HG02642 (cell line): ENCODE results near the gene C16orf74.

Experiments used
- ATAC-seq: cut with Tn5 transposase; IDR thresholded peaks from one replicate; pipeline ENCODE4 v1.9.1; 2021; ENCODE audit warnings: mild to moderate bottlenecking; ENCODE audit not compliant: unreplicated experiment, poor library complexity

The C16orf74 gene

GRCh38 chr16:85750827-85751697 lies at the start of gene C16orf74:
C16orf74 (minus strand) TSS chr16:85751096; CDS start chr16:85735217, 15,879 bp downstream.
- ATAC-seq, result peak; percentile 37

GRCh38 chr16:85800321-85800669 lies 49.4 kb upstream of the C16orf74 start:
- ATAC-seq, result no peak

DNA sequence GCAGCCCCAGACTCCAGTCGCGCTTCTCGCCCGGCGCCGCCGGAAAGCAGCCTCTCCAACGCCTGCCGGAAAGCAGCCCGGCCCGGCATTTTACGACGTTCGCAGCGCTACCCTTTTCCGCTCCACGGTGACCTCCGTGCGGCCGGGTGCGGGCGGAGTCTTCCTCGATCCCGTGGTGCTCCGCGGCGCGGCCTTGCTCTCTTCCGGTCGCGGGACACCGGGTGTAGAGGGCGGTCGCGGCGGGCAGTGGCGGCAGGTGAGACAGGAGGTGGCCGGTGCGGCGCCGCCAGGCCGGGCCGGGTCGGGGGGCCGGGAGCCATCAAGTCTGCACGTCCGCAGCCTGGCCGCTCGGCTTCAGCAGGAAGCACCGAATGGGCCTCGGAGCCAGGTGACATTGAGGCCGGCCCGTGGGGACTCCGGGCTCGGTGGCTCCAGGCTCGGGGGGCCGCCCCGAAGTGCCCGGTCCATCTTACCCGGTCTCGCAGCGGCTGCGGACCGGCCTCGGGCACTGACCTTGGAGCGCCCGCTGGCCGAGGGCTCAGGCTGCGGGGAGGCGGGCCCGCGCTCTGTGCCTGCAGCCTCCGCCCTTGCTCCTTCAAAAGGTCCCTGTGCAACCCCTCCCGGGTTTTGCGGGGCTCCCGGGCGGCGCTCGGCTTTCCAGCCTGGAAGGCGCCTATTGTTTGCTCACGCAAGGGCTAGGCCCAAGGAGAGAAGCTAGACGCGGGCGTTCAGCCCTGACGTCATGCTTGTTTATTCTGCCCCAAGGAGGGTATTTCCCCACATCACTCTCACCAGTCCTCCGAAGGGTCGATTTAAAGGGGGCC lies 48.8 kb upstream of the C16orf74 start, which contains the start of the genes COX4I1 and EMC8:
COX4I1 (plus strand) TSS at position 199 of the 824 bp plus-strand sequence. CDS start 1,511 bp downstream, outside the sequence.
EMC8 (minus strand) TSS at position 48 of the 824 bp plus-strand sequence. CDS start 249 bp downstream, outside the sequence.
- peak; percentile 84 for ATAC-seq

- ATAC-seq, result peak; percentile 24
Measured at GRCh38 chr16:85798901-85799496, 48.1 kb upstream of the C16orf74 start.

GRCh38 chr16:85798283-85798776 lies 47.4 kb upstream of the C16orf74 start:
- no peak for ATAC-seq

DNA sequence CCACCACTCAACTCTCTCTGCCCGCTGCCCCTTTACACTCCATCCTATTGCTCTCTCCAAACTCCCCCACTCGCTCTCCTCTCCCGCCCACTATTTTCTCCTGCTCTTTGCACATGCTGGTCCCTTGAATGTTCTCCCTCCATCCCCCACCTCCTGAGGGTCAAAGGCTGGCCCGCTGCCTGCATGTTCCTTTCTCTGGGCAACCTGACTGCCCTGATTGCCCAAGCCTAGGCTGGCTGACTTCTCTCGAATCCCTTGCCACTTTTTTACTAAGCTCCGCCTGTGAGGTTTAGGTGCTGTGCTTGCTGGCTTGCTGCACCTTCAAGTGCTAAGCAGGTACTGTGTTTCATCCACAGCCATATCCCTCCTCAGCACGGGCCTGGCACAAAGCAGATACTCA lies 45.7 kb upstream of the C16orf74 start:
- no peak for ATAC-seq

- no peak for ATAC-seq
Measured at GRCh38 chr16:85796152-85796551, 45.3 kb upstream of the C16orf74 start.

GRCh38 chr16:85794696-85795095 lies 43.8 kb upstream of the C16orf74 start:
- ATAC-seq, result no peak

- no peak for ATAC-seq
Measured at GRCh38 chr16:85793662-85794298, 42.9 kb upstream of the C16orf74 start.

- no peak for ATAC-seq
Measured at GRCh38 chr16:85789773-85790172, 38.9 kb upstream of the C16orf74 start.

GRCh38 chr16:85788819-85789218 lies 37.9 kb upstream of the C16orf74 start:
- no peak for ATAC-seq

DNA sequence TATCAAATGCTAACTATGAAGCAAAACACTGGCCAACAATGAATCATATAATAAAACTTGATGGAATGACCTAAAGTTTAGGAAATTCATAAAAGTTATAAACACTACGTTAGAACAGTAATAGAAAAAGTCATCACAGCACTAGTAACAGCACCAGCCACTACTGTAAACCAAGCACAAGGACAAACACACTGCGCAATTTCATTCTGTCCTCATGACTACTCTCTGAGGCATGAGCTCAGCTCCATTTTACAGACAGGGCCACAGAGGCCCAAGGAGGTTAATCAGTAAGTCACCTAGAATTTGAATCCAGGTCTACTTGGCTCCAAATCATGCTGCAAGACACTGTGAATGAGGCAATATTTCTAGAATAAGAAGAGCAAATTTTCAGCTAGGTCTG lies 35.0 kb upstream of the C16orf74 start:
- ATAC-seq, result no peak

GRCh38 chr16:85784813-85785212 lies 33.9 kb upstream of the C16orf74 start:
- ATAC-seq, result no peak

DNA sequence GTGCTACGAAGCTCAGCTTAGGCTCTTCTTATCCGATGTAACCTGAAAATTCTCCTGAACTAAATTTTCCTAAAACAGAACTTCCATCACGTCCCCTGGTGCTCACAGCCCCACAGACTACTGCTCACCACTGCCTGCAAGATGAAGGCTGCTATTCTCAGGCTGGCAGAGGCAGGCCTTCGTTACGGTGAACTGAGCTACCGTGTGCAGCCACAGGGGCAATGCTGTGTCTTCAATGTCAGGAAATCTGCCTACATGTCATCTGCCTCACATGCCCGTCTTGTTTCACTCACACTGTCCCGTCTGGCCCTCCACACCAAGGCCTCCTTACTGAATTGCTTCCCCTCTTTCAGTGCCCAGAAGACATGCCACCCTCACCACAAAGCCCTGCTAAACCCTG lies 32.5 kb upstream of the C16orf74 start:
- ATAC-seq, result no peak

- no peak for ATAC-seq
Measured at GRCh38 chr16:85782451-85782850, 31.6 kb upstream of the C16orf74 start.

GRCh38 chr16:85781695-85782370 lies 30.9 kb upstream of the C16orf74 start:
- no peak for ATAC-seq

- no peak for ATAC-seq
Measured at GRCh38 chr16:85781156-85781555, 30.3 kb upstream of the C16orf74 start.

DNA sequence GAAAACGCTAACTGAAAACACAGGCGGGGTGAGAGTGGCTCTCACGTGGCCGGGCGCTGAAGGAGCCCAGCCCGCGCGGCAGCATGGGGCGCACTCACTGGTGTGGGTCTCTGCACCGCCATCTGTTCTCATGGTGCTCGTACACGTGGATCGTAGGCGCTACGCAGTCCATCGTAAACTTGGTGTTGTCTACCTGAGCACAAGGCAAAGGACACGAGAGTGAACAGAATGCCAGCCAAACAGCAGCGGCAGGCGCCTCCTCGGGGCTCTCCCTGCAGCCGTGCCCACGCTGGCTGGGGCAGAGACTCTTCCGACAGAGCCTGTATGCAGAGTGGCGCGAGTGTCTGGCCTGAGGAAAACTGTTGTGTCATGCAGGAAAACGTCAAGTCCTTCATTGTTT lies 29.4 kb upstream of the C16orf74 start:
- ATAC-seq, result no peak

- no peak for ATAC-seq
Measured at GRCh38 chr16:85778873-85779272, 28.0 kb upstream of the C16orf74 start.
